Stimulated activated CD4-positive, alpha-beta T cell treated with anti-CD3 and anti-CD28 coated beads, Interleukin-4, amount 100 ng/mL, for 24 hours (primary cell): ENCODE results near the gene DVL3.
"Not testable (repeated sequence)": the region's sequence is repeated elsewhere in the genome, so short reads cannot be mapped to it uniquely, and the experiment has no call there.

ENCODE experiments used
- DNase-seq: peaks from one replicate; pipeline ENCODE4 v3.0.0-alpha.2; 2020

DVL3 gene

DNA sequence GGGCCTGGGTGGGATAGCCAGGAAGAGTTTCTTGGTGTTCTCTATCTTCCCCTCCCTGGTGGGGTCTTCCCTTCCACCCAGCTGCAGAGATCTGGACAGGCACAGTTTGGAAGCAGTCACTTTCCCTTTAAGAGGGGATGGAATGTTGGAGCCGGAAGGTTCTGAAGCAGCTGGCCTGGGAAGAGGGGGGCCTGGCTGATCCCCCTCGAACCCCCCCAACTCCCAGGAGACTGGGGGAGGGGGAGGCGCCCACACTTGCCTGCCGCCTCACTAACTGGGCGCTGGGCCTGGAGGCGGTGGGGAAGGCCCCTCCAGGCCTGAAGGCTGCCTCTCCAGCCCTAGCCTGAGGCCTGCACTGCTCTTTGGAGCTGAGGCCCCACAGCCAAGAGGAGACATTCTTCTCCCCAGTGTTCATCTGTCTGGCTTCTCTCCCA lies 1.4 kb downstream of the DVL3 start:
- DNase-seq, result no peak

DNA sequence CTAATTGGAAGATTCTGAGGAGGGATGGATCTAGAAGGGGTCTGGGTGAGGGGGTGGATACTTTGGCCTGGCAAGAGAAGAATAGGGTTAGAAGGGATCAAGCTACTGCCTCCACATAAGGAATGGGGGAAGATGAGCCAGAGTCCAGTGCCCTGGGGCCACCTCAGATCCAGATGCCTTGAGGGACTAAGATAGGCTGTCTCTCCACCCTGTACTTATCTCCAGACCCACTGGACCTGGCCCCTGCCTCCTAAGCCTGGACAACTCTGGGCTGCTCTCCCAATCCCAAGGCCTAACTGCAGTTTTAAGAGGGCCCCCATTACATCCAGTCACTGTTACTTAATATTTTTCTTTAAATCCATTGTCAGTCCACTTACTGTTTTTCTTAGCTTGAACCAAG lies 2.0 kb downstream of the DVL3 start:
- DNase-seq, result no peak

GRCh38 chr3:184158404-184158803 lies 3.2 kb downstream of the DVL3 start:
- no peak for DNase-seq

DNA sequence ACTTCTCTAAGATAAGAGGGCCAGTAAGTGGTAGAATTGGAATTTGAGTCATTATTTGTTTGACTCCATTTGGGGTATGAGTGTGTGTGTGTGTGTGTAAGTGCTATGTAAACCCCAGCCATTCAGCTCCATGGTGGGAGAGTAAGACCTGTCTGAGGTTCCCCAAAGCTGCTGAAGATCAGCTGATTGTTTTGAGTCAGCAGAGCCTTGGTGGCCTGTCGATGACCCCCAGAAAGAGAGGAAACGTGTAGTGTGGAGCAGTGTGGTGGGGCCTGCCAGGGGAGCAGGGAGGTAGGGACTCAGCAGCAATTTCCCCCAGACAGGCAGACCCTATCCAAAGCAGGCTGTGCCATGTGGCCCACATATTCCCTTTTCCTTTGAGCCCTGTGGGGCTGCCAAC lies 5.3 kb downstream of the DVL3 start:
- no peak for DNase-seq

- DNase-seq, result not testable (repeated sequence)
These were observed 7.4 kb downstream of the DVL3 start for GRCh38 chr3:184162571-184163070.

DNA sequence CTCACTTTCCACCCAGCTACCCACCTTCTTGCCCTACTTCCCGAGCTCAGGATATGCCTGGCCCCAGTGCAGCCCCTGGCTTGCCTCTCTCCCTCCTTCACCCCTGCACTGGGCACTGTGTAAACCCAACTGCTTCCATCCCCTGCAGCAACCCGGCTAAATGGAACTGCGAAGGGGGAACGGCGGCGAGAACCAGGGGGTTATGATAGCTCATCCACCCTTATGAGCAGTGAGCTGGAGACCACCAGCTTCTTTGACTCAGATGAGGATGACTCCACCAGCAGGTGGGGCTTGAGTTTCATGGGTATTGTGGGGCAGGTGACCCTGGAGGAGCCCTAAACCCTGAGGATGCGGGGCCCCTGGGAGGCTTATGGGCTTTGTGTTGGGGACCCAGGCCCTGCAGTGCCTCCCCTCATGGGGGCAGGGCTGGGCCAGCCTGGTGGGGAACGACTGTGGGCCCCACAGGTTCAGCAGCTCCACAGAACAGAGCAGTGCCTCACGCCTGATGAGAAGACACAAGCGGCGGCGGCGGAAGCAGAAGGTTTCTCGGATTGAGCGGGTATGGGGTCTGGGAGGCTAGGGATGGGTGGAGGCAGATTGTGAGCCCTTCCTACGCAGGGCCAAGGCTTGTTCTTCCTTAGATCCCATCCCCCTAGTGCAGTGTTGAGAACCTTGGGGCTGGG lies 9.6 kb downstream of the DVL3 start:
- DNase-seq, result no peak

DNA sequence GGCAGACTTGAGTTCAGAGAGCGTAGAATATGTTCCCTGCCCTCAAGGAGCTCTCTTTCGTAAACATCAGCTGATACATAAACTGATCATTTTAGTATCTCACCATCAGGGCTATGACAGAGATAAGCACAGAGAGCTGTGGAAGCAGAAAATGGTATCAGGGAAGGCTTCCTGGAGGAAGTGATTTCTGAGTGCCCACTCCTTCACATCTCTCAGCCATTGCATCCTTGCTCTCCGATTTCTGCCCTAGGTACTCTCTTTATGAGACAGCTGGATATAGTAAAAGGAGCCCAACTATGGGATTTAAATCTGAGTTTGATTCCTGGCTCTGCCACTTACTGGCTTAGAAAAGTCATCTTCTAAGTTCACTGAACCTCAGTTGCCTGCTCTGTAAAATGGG lies 10.4 kb downstream of the DVL3 start:
- DNase-seq, result no peak

GRCh38 chr3:184166671-184167070 lies 11.5 kb downstream of the DVL3 start:
- DNase-seq, result no peak

DNA sequence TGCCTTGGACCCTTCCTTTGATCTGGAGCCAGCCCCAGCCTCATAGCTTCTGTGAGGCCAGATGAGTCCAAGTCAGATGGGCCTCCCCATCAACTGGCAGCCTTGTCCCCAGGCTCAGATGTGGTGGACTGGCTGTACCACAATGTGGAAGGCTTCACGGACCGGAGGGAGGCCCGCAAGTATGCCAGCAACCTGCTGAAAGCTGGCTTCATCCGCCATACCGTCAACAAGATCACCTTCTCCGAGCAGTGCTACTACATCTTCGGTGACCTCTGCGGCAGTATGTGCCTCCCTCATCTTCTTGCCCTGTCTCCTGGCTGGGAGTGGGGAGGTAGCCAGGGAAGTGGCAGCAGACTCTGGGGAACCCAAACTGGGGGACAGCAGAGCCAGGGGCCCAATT lies 12.6 kb downstream of the DVL3 start:
- DNase-seq, result no peak

DNA sequence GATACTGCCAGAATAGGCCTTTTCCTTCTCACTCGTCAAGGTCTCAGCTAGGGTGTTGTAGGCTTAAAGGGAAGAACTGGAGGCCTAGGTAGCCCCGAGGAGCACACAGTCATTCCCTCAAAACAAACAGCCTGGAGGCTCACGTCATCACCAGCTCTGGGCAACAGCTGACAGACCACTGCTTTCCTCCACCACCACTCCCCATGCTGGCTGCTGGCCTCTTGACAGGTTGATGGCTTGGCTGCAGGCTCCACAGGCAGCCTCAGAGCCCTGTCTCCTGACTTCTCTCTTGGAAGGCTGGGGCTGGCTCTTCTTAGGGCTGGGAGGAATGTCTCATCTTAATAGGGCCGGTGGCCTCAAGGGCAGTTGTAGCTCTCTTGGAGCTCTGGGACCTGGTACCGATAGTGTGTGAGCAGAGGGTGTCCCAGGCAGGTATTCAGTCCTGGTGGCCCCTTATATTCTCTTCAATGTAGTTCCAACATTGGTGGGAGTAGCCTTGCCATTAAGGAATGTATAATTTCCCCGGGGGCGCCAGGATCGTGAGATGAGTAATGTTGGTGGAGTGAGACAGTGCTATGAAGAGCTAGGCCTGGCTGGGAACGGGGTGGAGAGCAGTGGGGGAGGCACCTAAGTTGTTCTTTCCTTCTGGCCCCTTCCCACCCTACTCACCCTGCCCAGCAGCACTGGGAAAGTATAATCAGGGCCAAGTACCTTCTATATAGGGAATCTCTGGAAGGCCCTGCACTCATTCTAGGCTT lies 13.4 kb downstream of the DVL3 start:
- no peak for DNase-seq

GRCh38 chr3:184169896-184170875 lies 15.0 kb downstream of the DVL3 start:
- no peak for DNase-seq

- no peak for DNase-seq
These were observed 16.4 kb downstream of the DVL3 start for GRCh38 chr3:184171562-184171961.

- no peak for DNase-seq
These were observed 17.6 kb downstream of the DVL3 start for GRCh38 chr3:184172681-184173373.

DNA sequence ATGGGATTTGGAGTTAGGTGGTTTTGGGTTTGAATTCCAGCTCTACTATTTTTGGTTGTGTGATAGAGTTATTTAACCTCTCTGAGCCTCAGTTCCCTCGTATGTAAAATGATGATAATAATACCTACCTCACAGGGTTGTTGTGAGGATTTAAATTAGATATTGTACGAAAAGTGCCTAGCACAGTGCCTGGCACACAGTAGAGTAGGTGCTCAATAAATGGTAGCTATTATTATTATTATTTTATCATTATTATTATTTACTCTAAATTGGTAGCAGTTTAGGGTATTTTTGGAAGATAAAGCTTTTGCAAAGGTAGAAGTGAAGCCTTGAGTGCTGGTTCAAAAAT lies 18.2 kb downstream of the DVL3 start:
- DNase-seq, result no peak

DNA sequence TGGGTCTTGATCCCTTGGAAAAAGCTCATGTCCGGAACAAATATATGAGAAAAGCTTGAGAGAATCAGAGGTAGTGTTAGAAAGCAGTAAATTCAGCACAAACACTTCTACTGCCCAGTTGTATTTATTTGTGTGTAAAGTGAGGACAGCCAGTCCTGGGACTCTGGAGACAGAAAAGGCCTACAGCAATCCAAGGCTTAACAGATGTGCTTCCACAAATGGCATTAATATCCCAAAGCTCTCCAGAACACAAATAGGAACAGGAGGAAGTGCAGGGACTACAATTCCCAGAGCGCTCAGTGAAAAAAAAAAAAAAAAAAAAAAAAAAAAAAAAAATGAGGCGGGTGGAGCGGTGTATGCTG lies 19.1 kb downstream of the DVL3 start:
- DNase-seq, result no peak

DNA sequence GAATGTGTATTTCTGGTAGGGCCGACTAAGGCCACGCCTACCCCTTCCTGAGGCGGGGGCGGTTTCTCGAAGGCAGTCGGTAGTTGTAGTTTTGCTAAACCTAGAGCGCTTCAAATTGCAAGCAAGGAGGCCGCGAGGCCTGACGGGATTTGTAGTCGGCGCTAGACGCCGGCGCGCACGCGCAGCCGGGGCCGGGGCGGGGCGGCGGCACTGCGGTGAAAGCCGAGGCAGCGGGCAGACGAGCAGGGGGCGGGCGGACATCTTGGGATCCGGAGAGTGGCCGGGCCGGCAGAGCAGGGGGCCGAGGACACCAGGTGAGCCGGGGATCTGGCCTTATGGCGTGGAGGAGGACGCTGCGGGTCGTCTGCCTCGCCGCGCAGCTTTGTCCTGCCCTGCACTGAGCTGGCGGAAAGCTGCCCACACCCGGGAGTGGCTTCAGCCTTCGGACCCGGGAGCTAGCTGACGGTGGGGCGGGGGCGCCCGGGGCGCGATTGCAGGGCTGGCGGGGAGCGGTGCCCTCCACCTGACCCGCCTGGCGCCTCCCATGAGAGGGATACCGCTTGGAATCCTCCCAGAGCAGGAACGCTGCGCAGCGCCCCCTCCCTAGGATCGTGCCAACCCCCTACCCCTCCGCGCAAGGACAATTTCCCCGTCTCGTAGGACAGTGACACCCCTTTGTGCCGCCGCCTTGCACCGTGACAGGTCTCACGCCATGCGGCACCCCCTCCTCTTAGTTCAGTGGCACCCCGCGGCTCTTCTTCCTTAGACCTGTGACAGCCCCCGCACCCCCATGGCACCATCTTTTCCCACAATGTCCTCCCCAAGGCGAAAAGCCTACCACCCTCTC lies 19.7 kb downstream of the DVL3 start, which contains the start of gene AP2M1:
Gene AP2M1, plus strand, starts transcription at position 210 of the 847 bp plus-strand sequence. CDS start 2,139 bp downstream, outside the sequence.
- DNase-seq, result peak; percentile 98

- DNase-seq, result no peak
These were observed 20.3 kb downstream of the DVL3 start for GRCh38 chr3:184175506-184175905.

DNA sequence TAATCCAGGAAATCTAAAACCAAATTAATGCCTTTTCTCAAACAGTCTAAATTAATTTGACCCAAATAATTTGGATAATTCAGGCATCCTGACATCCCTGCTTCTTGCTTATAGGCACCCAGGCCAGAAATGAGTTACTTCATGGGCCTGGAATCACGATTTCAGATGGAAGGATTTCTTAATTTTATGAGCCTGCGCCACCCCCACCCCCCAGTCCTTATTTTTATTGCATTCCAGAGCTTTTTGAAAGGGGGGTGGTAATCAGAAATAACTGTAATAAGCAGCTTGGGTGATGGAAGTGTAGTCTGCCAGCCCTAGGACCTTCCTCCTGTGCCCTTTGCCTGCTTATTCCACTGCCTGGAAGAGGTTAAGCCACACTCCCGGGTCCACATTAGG lies 20.8 kb downstream of the DVL3 start:
- no peak for DNase-seq

- no peak for DNase-seq
These were observed 21.5 kb downstream of the DVL3 start for GRCh38 chr3:184176377-184177330.

DNA sequence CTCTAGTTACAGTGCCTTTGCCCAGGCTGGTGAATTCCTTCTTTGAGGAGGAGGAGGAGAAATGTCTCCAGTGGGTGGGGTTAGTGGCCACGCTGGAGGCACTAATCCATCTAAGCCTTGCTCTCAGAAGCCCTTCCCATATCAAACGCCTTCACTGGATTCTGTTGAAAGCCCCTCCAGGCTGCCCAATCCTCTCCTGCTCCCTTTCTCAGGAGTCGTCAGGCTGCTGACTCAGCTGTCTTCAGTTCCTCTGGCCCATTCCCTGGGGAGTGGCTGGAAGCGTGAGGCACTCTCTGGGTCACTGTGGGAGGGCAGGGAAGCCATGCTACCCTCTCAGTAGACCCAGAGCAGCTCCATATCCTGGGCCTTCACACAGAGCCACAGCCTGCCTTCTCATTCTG lies 22.2 kb downstream of the DVL3 start:
- DNase-seq, result no peak
